ENCODE measurements around the gene FTCD.
"Not testable (repeated sequence)": the region's sequence is repeated elsewhere in the genome, so short reads cannot be mapped to it uniquely, and the experiment has no call there.

FTCD gene

GRCh38 chr21:46187814-46188213 lies 32.4 kb upstream of the FTCD start:
- no peak for DNase-seq

GRCh38 chr21:46187261-46187660 lies 31.9 kb upstream of the FTCD start:
- no peak for DNase-seq

GRCh38 chr21:46185716-46186115 lies 30.3 kb upstream of the FTCD start:
- no peak for DNase-seq

GRCh38 chr21:46184625-46185555 lies 29.5 kb upstream of the FTCD start:
- peak; percentile 44 to 45 for DNase-seq

GRCh38 chr21:46183910-46184624 lies 28.7 kb upstream of the FTCD start, which contains the start of gene SPATC1L:
SPATC1L (minus strand) TSS chr21:46184459; CDS start chr21:46182816, 1,643 bp downstream.
- DNase-seq: peak; percentile 27 to 36

- DNase-seq: not testable (repeated sequence)
Observed at GRCh38 chr21:46183337-46183909, 28.0 kb upstream of the FTCD start.

GRCh38 chr21:46182548-46183336 lies 27.4 kb upstream of the FTCD start:
- no peak for DNase-seq

GRCh38 chr21:46181953-46182547 lies 26.7 kb upstream of the FTCD start:
- no peak for DNase-seq

- no peak for DNase-seq
Observed at GRCh38 chr21:46181436-46181835, 26.1 kb upstream of the FTCD start.

GRCh38 chr21:46180778-46181391 lies 25.5 kb upstream of the FTCD start:
- DNase-seq: no peak

GRCh38 chr21:46180079-46180722 lies 24.8 kb upstream of the FTCD start:
- no peak for DNase-seq

- no peak for DNase-seq
Observed at GRCh38 chr21:46179708-46180078, 24.3 kb upstream of the FTCD start.

GRCh38 chr21:46178961-46179360 lies 23.6 kb upstream of the FTCD start:
- DNase-seq: no peak

- not testable (repeated sequence) for DNase-seq
Observed at GRCh38 chr21:46176443-46177129, 21.2 kb upstream of the FTCD start.

GRCh38 chr21:46173573-46173972 lies 18.2 kb upstream of the FTCD start:
- no peak for DNase-seq

GRCh38 chr21:46172863-46173528 lies 17.6 kb upstream of the FTCD start:
- no peak for DNase-seq

- DNase-seq: no peak
Observed at GRCh38 chr21:46171996-46172862, 16.9 kb upstream of the FTCD start.

GRCh38 chr21:46171585-46171984 lies 16.2 kb upstream of the FTCD start:
- no peak for DNase-seq

All from NCI-H1930 (cell line).